Urinary bladder (tissue), 4 donors: ENCODE results near the gene MAGI2. TPM values are rescaled to one million over a fixed set of nuclear protein-coding genes. Genes with fewer than 3 reads are reported as not detected.

ENCODE experiments used
- DNase-seq: peaks from one replicate; pipeline ENCODE4 v3.0.0-alpha.2; 2015; ENCODE audit errors: extremely low spot score
- H3K27ac ChIP-seq: one replicate; pipeline ENCODE4 v1.5.1; 2013; ENCODE audit warnings: low read depth, mild to moderate bottlenecking, moderate library complexity
- H3K36me3 ChIP-seq: one replicate; pipeline ENCODE4 v1.6.1; 2013; ENCODE audit warnings: mild to moderate bottlenecking, moderate library complexity; ENCODE audit not compliant: insufficient read depth
- H3K4me1 ChIP-seq: one replicate; pipeline ENCODE4 v1.6.1; 2013; ENCODE audit warnings: mild to moderate bottlenecking, moderate library complexity; ENCODE audit not compliant: insufficient read depth
- H3K4me3 ChIP-seq: one replicate; pipeline ENCODE4 v1.5.1; 2013; ENCODE audit warnings: low read depth, low read length
- WGBS: extraction: QIAGEN DNeasy Blood & Tissue Kit; methylation state at CpG from one replicate; pipeline ENCODE4 v1.1.7; 2013; 5-methylcytosine and 5-hydroxymethylcytosine counted together
- polyA plus RNA-seq: library from polyadenylated mRNA; stranded (reverse); fragments of 200-250 nt; gene quantifications from one replicate; pipeline ENCODE4 v1.2.3, GENCODE V29; 2013
- total RNA-seq: library from RNA; depleted of rRNA; stranded (reverse); fragments of >200 nt; gene quantifications from one replicate; pipeline ENCODE4 v1.2.3, GENCODE V29; 2014
- donor health status: healthy with polysubstance abuse.
- donor health status: healthy.

Gene MAGI2
- total and polyA plus RNA-seq, 2 donors: 7.6 to 37.4 TPM

DNA sequence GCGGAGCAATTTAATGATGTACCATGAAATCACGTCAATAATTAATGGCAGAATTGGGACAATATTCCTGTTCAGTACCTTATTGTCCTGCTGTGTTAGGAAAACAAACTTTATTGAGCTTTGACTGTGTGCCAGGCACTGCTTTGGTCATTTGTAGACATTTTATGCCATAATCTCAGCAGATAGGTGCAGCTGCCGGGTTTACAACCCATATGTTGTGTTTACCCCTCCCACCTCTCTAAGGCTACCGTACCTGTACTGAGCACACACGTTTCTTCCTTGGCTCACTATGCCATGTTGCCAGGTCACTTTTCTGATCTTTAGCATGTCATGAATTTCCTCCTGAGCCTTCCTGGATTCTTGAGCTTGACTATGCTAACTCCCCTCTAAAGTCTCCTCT is 1232.7 kb downstream of the MAGI2 start:
- no peak overlapping the region for H3K27ac ChIP-seq
- H3K4me1 ChIP-seq: no peaks in the 10 kb centered on the region
- no peak overlapping the region for H3K4me3 ChIP-seq
- H3K36me3 ChIP-seq: no peaks in the 10 kb centered on the region
- 94% methylated on average over 5 of the region's 5 CpGs for WGBS
- DNase-seq: no peak

GRCh38 chr7:78218876-78219275 is 1234.6 kb downstream of the MAGI2 start:
- no peak for DNase-seq
- Histone ChIP-seq H3K4me1 (no peaks in the 10 kb centered on the region), H3K27ac (no peak overlapping the region), H3K36me3 (no peaks in the 10 kb centered on the region), H3K4me3 (no peak overlapping the region)
- WGBS: 91% methylated on average over 9 of the region's 9 CpGs

GRCh38 chr7:78218051-78218450 is 1235.4 kb downstream of the MAGI2 start:
- WGBS: 81% methylated on average over 1 of the region's 1 CpG
- no peak overlapping the region for H3K4me3 ChIP-seq
- DNase-seq: no peak
- no peaks in the 10 kb centered on the region for H3K4me1 ChIP-seq
- no peak overlapping the region for H3K27ac ChIP-seq
- H3K36me3 ChIP-seq: no peaks in the 10 kb centered on the region

GRCh38 chr7:78215199-78215598 is 1238.3 kb downstream of the MAGI2 start:
- no peak overlapping the region for H3K4me3 ChIP-seq
- no peak for DNase-seq
- no peaks in the 10 kb centered on the region for H3K4me1 ChIP-seq
- peaks cover 2% of the 10 kb centered on the region for H3K36me3 ChIP-seq
- WGBS: 91% methylated on average over 3 of the region's 3 CpGs
- no peak overlapping the region for H3K27ac ChIP-seq

- Histone ChIP-seq H3K4me3 (no peak overlapping the region), H3K27ac (no peak overlapping the region), H3K36me3 (peaks cover 2% of the 10 kb centered on the region), H3K4me1 (no peaks in the 10 kb centered on the region)
- 85% methylated on average over 6 of the region's 6 CpGs for WGBS
- DNase-seq: no peak
These were observed 1240.1 kb downstream of the MAGI2 start for GRCh38 chr7:78213402-78213801.

DNA sequence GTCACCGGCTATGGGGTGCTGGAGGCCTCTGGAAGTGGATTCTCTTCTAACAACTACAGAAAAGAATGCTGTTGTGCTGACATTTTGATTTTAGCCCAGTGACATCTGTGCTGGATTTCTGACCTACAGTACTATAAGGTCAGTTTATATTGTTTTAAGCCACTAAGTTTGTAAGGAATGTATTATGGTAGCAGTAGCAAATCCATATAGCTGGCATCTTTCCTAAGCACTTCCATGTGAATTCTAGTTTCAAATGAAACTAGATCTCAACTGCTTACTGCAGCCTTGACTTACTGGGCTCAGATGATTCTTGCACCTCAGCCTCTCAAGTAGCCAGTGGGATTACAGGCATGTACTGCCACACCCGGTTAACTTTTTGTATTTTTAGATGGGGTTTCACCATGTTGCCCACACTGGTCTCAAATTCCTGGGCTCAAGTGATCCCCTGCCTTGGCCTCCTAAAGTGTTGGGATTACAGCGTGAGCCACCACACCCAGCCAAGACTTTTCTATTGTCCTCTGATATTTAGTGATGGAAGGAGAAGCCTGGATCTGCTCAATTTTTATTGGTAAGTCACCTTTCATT is 1240.9 kb downstream of the MAGI2 start:
- Histone ChIP-seq H3K36me3 (peaks cover 2% of the 10 kb centered on the region), H3K4me1 (no peaks in the 10 kb centered on the region), H3K4me3 (no peak overlapping the region), H3K27ac (no peak overlapping the region)
- no peak for DNase-seq
- 97% methylated on average over 3 of the region's 3 CpGs for WGBS

DNA sequence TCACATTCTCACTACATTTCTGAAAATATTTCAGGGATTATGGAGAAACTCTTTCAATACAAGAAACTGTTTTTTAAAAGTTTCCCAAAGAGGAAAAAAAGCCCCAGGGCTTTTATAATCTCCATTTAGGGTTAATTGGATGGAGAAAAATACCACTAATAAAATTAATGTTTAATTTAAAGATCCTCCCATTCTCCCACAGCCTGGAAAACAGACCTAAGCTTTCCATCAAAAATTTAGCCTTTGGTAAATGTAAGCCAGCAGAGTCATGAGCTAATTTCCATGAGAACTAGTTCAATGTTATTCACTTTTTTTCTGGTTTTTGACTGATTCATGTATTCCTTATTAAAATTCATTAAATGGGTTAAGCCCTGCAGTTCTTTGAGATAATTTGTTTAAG is 1246.2 kb downstream of the MAGI2 start:
- H3K4me3 ChIP-seq: no peak overlapping the region
- DNase-seq: no peak
- H3K36me3 ChIP-seq: peaks cover 2% of the 10 kb centered on the region
- no peaks in the 10 kb centered on the region for H3K4me1 ChIP-seq
- no peak overlapping the region for H3K27ac ChIP-seq

- 66% methylated on average over 2 of the region's 2 CpGs for WGBS
- H3K4me1 ChIP-seq: no peaks in the 10 kb centered on the region
- no peak for DNase-seq
- H3K27ac ChIP-seq: no peak overlapping the region
- H3K36me3 ChIP-seq: peaks cover 2% of the 10 kb centered on the region
- H3K4me3 ChIP-seq: no peak overlapping the region
These were observed 1246.7 kb downstream of the MAGI2 start for GRCh38 chr7:78206769-78207168.

GRCh38 chr7:78203042-78203720 is 1250.3 kb downstream of the MAGI2 start:
- Histone ChIP-seq H3K4me3 (no peak overlapping the region), H3K27ac (no peak overlapping the region), H3K4me1 (no peaks in the 10 kb centered on the region), H3K36me3 (no peaks in the 10 kb centered on the region)
- WGBS: 93% methylated on average over 7 of the region's 7 CpGs
- DNase-seq: no peak

GRCh38 chr7:78198756-78199155 is 1254.7 kb downstream of the MAGI2 start:
- Histone ChIP-seq H3K4me3 (no peak overlapping the region), H3K27ac (no peak overlapping the region), H3K4me1 (no peaks in the 10 kb centered on the region), H3K36me3 (no peaks in the 10 kb centered on the region)
- DNase-seq: no peak
- 96% methylated on average over 3 of the region's 3 CpGs for WGBS

DNA sequence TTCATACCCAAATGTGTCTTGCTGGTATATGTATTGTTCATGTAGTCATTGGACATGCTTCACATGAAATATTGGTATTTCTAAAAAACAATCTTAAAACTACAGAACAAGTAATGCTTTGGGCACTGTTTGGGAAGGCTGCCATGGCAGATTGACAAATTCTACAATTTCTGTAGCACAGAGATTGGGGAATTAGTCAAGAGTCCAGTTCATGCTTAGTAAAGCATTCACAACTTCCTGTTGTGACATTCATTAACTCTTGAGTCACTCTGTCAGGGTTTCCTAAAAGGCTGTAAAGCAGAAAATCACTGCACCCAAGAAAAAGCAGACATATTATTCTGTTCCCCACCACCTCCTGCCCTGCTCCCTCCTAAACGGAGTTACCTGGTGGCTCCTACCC is 1256.0 kb downstream of the MAGI2 start:
- Histone ChIP-seq H3K4me3 (no peak overlapping the region), H3K4me1 (no peaks in the 10 kb centered on the region), H3K36me3 (no peaks in the 10 kb centered on the region), H3K27ac (no peak overlapping the region)
- no peak for DNase-seq
- WGBS: 98% methylated on average over 1 of the region's 1 CpG

- H3K4me1 ChIP-seq: no peaks in the 10 kb centered on the region
- no peak for DNase-seq
- H3K27ac ChIP-seq: no peak overlapping the region
- no peaks in the 10 kb centered on the region for H3K36me3 ChIP-seq
- WGBS: 88% methylated on average over 6 of the region's 6 CpGs
- no peak overlapping the region for H3K4me3 ChIP-seq
These were observed 1258.2 kb downstream of the MAGI2 start for GRCh38 chr7:78195281-78195680.

GRCh38 chr7:78194611-78195010 is 1258.9 kb downstream of the MAGI2 start:
- Histone ChIP-seq H3K4me1 (no peaks in the 10 kb centered on the region), H3K4me3 (no peak overlapping the region), H3K27ac (no peak overlapping the region), H3K36me3 (no peaks in the 10 kb centered on the region)
- 47% methylated on average over 6 of the region's 6 CpGs for WGBS
- DNase-seq: no peak

DNA sequence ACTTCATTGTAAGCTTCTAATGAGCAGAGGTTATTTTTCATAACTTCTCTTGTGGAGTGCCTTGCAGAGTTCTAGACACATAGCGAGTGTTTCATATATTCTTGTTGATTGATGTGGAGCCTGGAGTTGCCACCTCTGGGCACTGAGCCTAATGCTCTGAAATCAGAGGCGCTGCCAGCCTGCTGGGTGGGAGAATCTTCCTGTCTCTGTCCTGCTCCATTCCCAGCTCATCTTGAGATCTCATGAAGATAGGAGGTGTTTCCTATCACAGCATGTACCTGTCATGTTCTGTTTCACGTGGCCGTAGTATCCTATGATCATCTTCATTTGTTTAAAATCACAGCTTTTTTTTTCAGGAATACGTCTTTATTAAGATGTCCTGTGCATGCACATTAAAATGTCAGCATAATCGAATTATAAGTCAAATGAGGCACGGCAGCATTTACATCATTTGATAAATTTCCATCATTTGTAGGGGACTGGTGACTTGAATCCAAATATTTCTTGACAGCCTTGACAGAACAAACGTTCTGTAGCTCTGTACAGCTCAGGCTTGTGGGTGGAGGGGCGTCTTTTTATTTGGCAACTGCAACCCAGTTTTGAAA is 1261.9 kb downstream of the MAGI2 start:
- 88% methylated on average over 9 of the region's 9 CpGs for WGBS
- no peaks in the 10 kb centered on the region for H3K4me1 ChIP-seq
- H3K36me3 ChIP-seq: no peaks in the 10 kb centered on the region
- H3K4me3 ChIP-seq: no peak overlapping the region
- DNase-seq: no peak
- H3K27ac ChIP-seq: no peak overlapping the region
